NCI-H1436 treated with DMSO at 0.1 percent for 48 hours (cell line): ENCODE measurements around the gene HS6ST3.
"Not testable (repeated sequence)": the region's sequence is repeated elsewhere in the genome, so short reads cannot be mapped to it uniquely, and the experiment has no call there.

Experiments used
- DNase-seq: peaks from one replicate; lab custom pipeline; 2025; lab: John Stamatoyannopoulos, UW

HS6ST3 gene

GRCh38 chr13:96089749-96090239 lies at the start of gene HS6ST3:
Gene HS6ST3, plus strand, starts transcription at chr13:96090107.
- DNase-seq = peak; percentile 29

GRCh38 chr13:96041326-96042110 lies 48.4 kb upstream of the HS6ST3 start:
- no peak for DNase-seq

GRCh38 chr13:96044238-96044637 lies 45.7 kb upstream of the HS6ST3 start:
- no peak for DNase-seq

- DNase-seq = not testable (repeated sequence)
These were observed 43.3 kb upstream of the HS6ST3 start for GRCh38 chr13:96046449-96047126.

GRCh38 chr13:96050955-96051354 lies 39.0 kb upstream of the HS6ST3 start:
- DNase-seq = not testable (repeated sequence)

- not testable (repeated sequence) for DNase-seq
These were observed 38.4 kb upstream of the HS6ST3 start for GRCh38 chr13:96051491-96051890.

GRCh38 chr13:96051946-96052345 lies 38.0 kb upstream of the HS6ST3 start:
- not testable (repeated sequence) for DNase-seq

GRCh38 chr13:96052656-96053002 lies 37.3 kb upstream of the HS6ST3 start:
- DNase-seq = no peak

- peak; percentile 38 for DNase-seq
These were observed 36.8 kb upstream of the HS6ST3 start, which contains the start of gene UGGT2 for GRCh38 chr13:96053003-96053703. Gene UGGT2, minus strand, starts transcription at chr13:96053401. Its CDS starts 89 bp downstream, at chr13:96053312.

GRCh38 chr13:96065849-96066248 lies 24.1 kb upstream of the HS6ST3 start:
- no peak for DNase-seq

- DNase-seq = no peak
These were observed 21.2 kb upstream of the HS6ST3 start for GRCh38 chr13:96068729-96069128.

GRCh38 chr13:96071504-96071903 lies 18.4 kb upstream of the HS6ST3 start:
- peak; percentile 95 for DNase-seq

- DNase-seq = no peak
These were observed 17.5 kb upstream of the HS6ST3 start for GRCh38 chr13:96072392-96072791.

- no peak for DNase-seq
These were observed 13.9 kb upstream of the HS6ST3 start for GRCh38 chr13:96075953-96076543.

GRCh38 chr13:96080676-96081075 lies 9.2 kb upstream of the HS6ST3 start:
- no peak for DNase-seq

GRCh38 chr13:96081888-96082287 lies 8.0 kb upstream of the HS6ST3 start:
- DNase-seq = no peak

- no peak for DNase-seq
These were observed 7.3 kb upstream of the HS6ST3 start for GRCh38 chr13:96082640-96083039.

- DNase-seq = no peak
These were observed 3.2 kb upstream of the HS6ST3 start for GRCh38 chr13:96086736-96087135.

- no peak for DNase-seq
These were observed 768 bp upstream of the HS6ST3 start for GRCh38 chr13:96089139-96089538.

- DNase-seq = no peak
These were observed 564 bp downstream of the HS6ST3 start for GRCh38 chr13:96090240-96091101.
